GM15510 (cell line): Measurements from ENCODE around the gene ZNF474.

ENCODE experiments used
- POLR2A ChIP-seq: IDR thresholded peaks from 3 replicates; pipeline ENCODE4 v1.6.1; 2011; ENCODE audit warnings: borderline replicate concordance; ENCODE audit not compliant: insufficient read length; ENCODE audit errors: extremely low read depth

Gene ZNF474

DNA sequence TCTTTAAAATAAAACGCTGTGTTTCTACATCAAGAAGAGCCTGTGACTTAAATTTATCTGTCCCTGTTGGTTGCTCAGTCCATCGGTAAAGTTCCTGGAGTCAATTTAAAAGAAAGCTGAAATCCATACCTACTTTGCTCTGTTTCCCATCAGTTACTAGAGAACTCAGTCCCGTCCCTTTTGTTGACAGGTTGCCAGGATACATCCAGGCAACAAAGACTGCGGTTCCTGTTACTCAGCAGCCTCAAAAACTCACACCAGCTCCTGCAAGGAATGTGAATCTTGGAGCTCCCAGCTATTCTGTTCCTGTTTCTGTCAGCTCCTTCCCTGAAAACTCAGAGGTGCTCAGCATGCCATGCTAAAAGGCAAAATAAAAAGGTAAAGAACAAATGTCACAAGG lies at the start of gene ZNF474:
TSS of gene ZNF474 (plus strand) at position 241 of the 400 bp plus-strand sequence. CDS start 22,445 bp downstream, outside the sequence.
- no peak for TF ChIP-seq POLR2A

DNA sequence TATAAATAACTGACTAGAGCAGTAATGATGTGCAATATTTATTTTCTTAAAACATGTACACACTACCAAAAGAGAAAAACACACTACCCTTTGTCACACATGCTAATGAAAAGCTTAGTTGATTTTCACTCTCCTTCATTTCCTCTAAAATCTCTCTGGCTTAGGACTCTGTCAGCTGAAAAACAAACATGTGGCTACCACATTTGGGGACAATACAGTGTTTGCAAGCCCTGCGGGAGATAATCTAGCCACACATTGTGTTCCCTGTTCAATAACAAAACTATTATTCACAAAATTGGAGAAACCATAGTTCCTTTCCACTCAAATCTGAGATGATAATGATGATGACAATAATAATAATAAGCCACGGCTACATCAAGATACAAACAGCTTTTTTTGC lies 47.8 kb upstream of the ZNF474 start:
- no peak for TF ChIP-seq POLR2A

DNA sequence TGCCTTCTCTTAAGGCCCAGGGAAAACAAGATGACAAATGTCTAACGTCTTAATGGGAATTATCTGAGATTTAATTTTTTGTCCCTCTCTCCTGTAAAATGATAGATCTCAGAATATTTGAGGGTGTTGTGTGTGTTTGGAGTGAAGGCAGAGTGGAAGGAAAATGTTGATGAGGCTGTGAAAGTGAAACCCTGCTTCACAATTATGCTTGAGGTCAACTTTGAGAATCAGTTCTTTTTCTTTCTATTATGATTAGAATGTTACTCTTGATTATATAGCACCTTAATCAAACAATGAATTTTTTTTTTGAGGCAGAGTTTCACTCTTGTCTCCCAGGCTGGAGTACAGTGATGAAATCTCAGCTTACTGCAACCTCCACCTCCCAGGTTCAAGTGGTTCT lies 45.8 kb upstream of the ZNF474 start:
- no peak for TF ChIP-seq POLR2A

DNA sequence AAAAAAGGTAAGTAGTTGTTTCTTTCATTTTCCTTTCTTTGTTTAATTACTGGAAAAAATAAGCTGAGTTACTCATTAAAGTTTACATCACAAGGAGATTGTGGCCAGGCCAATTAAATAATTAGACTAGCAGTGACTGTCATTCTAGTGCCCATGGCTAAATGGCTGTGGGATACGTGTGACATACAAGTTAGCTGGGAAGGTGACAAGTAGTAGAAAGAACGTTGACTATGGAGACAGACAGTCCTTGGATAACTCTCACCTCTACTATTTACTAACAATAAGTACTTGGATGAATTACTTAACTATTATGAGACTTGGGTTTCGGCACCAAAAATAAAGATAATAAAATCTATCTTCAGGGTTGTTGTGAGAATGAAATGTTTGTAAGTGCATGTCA lies 44.3 kb upstream of the ZNF474 start:
- TF ChIP-seq POLR2A: no peak

DNA sequence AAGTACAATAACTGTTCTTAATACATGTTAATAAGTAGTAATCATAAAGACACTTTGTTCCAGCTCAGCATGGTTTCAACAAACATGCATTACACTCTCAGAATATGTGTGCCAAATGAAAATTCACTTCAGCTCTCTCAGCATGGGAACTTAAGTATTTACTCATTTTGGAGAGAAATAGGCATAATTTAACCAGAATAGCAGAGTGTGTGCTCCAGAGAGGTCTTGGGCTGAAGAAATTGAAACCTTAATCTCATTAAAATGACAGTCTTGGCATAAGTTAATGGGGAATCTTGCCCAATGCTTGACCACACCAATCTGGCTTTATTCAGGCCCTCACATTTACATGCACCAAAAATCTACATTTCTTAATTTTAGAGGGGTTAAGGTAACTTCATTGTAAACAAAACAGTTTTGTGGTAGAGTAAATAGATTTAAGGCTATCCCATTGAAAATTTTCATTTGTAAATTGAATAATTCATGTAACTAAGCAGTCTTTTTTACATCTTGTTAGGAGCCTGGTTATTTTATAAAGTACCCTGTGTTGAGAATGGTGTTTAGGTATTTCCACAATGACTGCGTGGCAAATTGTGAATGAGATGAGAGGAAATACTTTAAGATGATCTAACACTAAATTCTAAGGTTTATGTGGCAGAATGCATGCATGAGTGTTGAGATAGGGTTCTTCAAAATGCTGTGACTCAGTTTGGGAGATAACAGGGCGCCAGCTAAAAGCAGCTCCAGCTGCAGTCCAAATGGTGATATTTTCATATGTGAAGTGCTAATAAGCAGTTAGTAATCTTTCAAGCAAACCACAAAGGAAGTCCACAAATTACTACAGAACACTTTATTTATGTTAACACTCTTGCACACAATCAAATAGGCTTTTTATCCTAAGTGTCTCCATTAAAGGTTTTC lies 40.0 kb upstream of the ZNF474 start:
- no peak for TF ChIP-seq POLR2A

DNA sequence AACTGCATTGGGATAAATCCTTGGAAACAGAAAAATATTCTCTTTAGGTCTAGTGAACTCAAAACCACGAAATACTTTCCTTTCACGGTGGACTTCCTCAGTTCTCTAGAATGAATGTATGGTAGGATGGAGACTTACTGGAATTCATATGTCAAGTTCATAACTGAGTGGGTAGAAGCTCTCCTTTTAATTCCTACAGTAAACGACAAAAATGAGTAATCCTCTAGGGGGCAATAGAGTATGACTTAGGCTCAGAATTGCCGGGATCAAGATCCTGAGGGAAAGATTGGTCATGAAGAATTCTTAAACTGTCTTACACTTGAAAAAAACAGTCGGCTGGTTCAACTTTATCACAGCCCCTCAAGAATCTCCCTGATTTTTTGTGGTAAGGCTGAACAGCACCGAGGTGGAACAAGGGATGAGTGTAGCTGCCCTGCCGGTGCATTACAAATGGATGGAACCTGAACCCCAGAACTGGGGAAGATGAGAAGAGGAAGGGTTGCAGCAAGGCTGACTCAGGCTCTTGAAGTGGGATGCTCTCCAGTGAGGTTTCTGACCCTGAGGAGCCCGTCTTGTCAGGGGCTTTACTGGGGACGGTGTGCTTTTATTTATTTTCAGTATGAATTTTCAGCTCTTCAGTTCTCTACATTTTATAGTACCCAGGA lies 37.3 kb upstream of the ZNF474 start:
- TF ChIP-seq POLR2A: no peak

DNA sequence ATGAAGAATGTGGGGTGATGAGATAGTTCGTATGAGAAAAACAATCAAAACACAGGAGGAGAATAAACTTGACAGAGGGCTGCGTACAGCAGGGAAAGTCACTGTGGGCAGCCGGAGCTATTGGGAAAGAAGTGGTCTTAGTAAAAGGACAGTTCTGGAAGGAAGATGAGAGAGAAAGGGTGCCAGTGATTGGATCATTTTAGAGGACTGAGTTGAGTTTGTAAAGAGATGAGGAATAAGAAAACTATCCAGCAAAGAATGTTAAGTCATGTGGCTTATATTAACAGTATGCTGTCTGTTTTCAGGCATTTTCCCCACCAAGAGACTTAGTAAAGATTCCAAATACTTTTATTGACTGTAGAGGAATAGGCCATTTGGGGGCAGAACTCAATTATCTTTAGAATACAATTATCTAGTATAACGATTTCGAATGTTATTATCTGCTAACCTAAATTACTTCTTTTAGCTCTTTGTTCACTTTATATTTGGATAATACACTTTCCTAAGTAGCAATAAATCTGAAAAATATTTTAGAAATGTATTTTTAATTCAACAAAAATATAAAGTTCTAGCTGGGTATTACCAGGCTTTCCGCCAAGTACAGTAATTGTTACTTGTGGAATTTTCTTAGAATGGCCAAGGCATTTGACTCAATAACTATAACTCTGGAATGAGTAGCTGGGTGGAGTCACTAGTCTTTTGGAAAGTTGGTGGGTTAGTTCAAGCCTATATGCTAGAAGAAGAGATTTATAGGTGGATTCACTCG lies 35.7 kb upstream of the ZNF474 start:
- no peak for TF ChIP-seq POLR2A

DNA sequence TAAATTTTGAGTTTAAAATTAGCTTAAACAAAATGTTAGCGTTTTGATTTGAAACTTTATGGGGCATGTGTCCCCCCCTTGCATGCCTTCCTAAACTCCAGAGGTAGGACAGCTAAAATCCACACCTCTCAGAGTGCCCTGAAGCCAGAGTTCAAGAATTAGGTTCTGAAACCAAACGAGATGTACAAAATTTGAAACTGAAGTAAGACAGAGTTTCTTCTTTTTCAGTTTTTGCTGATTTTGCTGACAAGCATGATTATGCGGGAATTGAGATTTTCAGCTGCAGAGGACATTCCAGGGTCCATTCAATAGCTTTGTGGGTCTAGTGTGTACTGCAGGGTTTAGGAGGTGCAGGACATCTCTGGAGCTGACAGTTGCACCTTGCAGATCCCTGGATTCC lies 34.2 kb upstream of the ZNF474 start:
- no peak for TF ChIP-seq POLR2A

DNA sequence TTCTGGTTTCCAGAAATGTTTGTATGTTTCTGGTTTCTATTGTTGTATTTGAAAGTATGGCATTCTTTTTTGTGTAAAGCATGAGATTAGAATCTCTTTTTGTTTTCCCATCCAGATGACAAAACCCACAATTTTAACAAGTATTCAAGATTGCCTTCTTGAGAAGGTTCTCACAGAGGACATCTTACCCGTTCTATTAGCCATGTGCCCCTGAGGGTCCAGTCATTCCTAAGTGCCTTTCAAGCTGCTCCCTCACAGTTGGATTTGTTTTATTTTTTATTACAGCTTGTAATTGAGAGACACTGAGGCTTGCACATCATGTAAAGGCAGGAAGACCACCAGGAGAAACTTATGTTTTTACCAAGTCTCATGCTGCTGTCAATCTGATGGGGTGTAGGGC lies 32.0 kb upstream of the ZNF474 start:
- TF ChIP-seq POLR2A: no peak

DNA sequence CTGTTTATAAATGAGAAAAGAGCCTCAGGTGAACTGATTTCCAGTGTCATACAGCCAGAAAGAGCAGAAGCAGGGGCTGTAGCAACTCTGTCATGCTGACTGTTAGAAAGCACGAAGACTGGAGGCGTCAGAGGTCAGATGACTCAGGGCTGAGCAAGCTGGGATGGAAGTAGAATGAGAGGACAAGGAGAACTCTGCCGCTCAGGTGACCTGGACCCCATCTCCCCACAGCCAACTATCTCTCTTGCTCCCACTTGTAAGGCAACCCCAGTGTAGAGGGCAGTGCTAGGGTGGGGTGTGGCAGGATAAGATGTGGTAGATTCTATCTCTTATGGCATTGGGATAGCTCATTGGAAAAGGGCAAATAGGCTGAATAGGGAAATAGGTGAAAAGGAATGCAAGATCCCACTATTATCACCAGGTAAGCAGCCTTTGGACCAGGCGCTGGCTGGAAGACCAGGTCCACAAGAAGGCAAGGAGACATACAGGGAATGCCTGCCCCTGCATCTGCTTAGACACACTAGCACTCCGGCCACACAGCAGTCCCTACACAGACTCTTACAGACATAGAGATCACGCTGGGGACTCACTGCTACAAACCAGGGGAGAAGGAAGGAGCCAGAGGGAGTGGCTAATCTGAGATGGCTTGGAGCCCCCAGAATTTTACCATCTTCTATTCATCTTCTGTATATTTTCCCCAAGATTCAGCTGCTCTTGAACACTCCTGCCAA lies 30.1 kb upstream of the ZNF474 start:
- no peak for TF ChIP-seq POLR2A

DNA sequence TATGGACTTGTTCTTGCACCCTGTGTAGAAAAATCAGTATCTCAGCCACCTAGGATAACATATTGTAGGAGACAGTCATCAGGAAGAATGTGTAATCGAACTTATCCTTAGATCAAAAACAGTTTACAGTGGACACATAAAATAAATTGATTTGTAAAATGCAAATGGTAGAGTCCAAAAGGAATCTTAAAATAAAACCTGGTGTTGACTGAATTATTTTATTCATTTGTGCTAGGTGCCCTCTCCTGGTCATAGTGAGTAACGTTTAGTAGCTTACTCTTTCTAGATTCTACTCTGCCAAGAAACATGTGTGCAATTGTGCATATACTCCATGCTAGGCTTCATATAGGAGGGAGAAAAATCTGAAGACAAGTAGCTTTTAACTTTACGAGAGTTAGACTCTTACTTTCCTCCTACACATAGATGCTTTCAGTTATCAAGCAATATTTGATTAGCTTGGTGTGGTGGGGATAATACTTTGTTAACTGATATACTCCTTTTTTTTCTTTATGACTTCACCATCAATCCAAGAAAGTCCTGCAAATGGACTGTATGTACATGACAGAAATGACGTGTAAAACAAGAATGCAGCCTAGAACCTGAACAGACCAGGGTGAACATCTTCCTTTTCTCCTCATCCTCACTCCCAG lies 27.6 kb upstream of the ZNF474 start:
- TF ChIP-seq POLR2A: no peak

DNA sequence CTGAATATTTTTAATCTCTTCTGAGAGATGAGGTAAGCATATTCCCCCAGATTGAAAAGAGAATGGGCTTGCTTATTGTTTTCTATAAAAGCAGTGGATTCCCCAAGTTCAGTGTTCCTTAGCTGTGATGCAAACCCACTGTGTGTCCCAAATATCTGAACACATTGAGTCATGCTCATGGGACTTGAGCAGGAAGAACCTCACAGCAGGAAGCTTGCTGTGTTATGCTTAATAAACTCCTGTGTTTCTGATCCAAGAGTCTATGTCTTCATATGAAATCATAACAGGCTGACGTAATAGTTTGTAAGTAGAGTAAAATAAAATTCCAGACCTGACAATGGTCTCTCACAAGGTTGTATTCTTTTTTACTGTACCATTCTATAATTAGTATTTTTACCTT lies 26.5 kb upstream of the ZNF474 start:
- no peak for TF ChIP-seq POLR2A

DNA sequence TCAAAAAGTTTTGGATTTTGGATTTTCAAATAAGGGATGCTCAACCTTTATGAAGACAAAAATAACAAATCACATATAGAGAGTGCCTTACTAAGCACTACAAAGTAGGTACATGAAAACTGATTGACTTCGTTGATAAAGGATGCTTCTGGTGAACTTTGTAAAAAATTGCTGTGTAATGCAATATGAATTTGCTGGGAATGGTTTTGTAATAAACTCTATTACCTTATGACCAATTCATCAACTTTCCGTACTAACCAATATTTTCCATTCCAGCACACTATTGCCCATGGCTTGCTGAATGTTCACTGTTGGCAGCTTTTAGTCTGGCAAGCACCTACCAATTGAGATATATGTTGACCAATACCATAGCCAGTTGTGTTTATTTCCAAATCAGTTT lies 23.4 kb upstream of the ZNF474 start:
- no peak for TF ChIP-seq POLR2A

DNA sequence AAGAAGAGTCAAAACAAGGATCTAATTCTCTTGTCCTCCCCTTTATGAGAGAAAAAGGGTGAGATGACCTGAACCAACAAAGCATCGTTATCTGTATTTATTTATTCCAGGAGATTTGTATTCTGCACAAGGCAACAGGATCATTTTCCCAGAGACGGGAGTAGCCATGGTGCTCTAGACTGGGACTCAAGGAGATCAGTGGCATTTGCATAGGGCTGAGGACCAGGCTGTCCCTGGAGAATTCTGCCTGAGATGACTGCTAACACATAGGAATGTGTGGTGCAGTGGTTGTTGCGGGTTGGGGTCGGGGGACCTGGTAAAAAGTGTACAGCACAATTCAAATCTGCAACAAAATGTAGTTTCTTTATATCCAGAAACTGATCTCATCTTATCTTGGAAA lies 22.3 kb upstream of the ZNF474 start:
- TF ChIP-seq POLR2A: no peak
